Measurements from ENCODE around the gene APEH.

GRCh38 chr3:49714728-49715550, 40.8 kb downstream of the APEH start:
- no peak for TF ChIP-seq CTCF (IDR thresholded peaks at IDR 0.05; ENCODE audit: low read length)
- TF ChIP-seq EZH2 (IDR thresholded peaks at IDR 0.05; ENCODE audit: borderline replicate concordance, low read length): no peak

Data from OCI-LY1 (cell line).